ENCODE measurements around the gene SYNDIG1. TPM values are rescaled to one million over a fixed set of nuclear protein-coding genes. Genes with fewer than 3 reads are reported as not detected.

SYNDIG1 gene
- total RNA-seq, 4 donors from 2014 or later = 0.51 to 3.4 (median 2.8) TPM; not detected in 1

- no peaks in the 10 kb centered on the region for H3K9me3 ChIP-seq
- H3K27me3 ChIP-seq = no peaks in the 10 kb centered on the region
- intact Hi-C loops (cut with DNase I; ENCODE audit: low total_unique reads) = no loop called here
- H3K27ac ChIP-seq = no peak overlapping the region
- no peaks in the 10 kb centered on the region for H3K36me3 ChIP-seq
- peaks cover 0 to 14% of the 10 kb centered on the region in 2 donors for H3K4me1 ChIP-seq
- no peak for TF ChIP-seq POLR2A (IDR thresholded peaks at IDR 0.05)
- TF ChIP-seq CTCF (IDR thresholded peaks at IDR 0.05) = no peak
- no peak overlapping the region for H3K4me3 ChIP-seq
- DNase-seq = no peak
Measured at GRCh38 chr20:24692446-24693200, 223.2 kb downstream of the SYNDIG1 start.

- intact Hi-C loops (cut with DNase I; ENCODE audit: low total_unique reads) = no loop called here
- no peak for DNase-seq
- Histone ChIP-seq H3K27me3 (no peaks in the 10 kb centered on the region), H3K9me3 (no peaks in the 10 kb centered on the region), H3K4me3 (no peak overlapping the region), H3K4me1 (peaks cover 0 to 14% of the 10 kb centered on the region in 2 donors), H3K36me3 (no peaks in the 10 kb centered on the region), H3K27ac (peak overlapping the region in 1 of 2 donors; percentile 50)
- TF ChIP-seq CTCF (IDR thresholded peaks at IDR 0.05) (no peak), POLR2A (IDR thresholded peaks at IDR 0.05) (no peak)
Measured at GRCh38 chr20:24693466-24694156, 224.2 kb downstream of the SYNDIG1 start.

GRCh38 chr20:24694157-24694726 lies 224.8 kb downstream of the SYNDIG1 start:
- Histone ChIP-seq H3K27ac (peak overlapping the region in 1 of 2 donors; percentile 50), H3K9me3 (no peaks in the 10 kb centered on the region), H3K36me3 (no peaks in the 10 kb centered on the region), H3K4me3 (no peak overlapping the region), H3K4me1 (peaks cover 0 to 14% of the 10 kb centered on the region in 2 donors), H3K27me3 (no peaks in the 10 kb centered on the region)
- DNase-seq = peak in 1 of 2 donors; percentile 37
- TF ChIP-seq POLR2A (IDR thresholded peaks at IDR 0.05) = no peak
- no peak for TF ChIP-seq CTCF (IDR thresholded peaks at IDR 0.05)
- intact Hi-C loops (cut with DNase I; ENCODE audit: low total_unique reads) = no loop called here

- DNase-seq = no peak
- Histone ChIP-seq H3K27me3 (no peaks in the 10 kb centered on the region), H3K9me3 (no peaks in the 10 kb centered on the region), H3K4me3 (no peak overlapping the region), H3K36me3 (no peaks in the 10 kb centered on the region), H3K27ac (peak overlapping the region in 1 of 2 donors; percentile 50), H3K4me1 (peaks cover 0 to 14% of the 10 kb centered on the region in 2 donors)
- intact Hi-C loops (cut with DNase I; ENCODE audit: low total_unique reads) = no loop called here
- TF ChIP-seq CTCF (IDR thresholded peaks at IDR 0.05) (no peak), POLR2A (IDR thresholded peaks at IDR 0.05) (no peak)
Measured at GRCh38 chr20:24694727-24695528, 225.5 kb downstream of the SYNDIG1 start.

Measured in uterus (tissue), 4 donors.